C4-2B (cell line): Measurements from ENCODE around the gene FNDC11.

Experiments used
- H3K27ac ChIP-seq: fragments of 450-650 bp; 2 replicates; pipeline ENCODE4 v1.5.1; 2017
- ZFX ChIP-seq: fragments of 450-650 bp; IDR thresholded peaks from 2 replicates; pipeline ENCODE4 v1.6.1; 2017
- TF ChIP-seq, protein P1 (sequence below): fragments of 450-650 bp; conservative IDR thresholded peaks from 2 replicates; pipeline ENCODE4 v1.5.1; 2017; ENCODE audit warnings: mild to moderate bottlenecking

Gene FNDC11

DNA sequence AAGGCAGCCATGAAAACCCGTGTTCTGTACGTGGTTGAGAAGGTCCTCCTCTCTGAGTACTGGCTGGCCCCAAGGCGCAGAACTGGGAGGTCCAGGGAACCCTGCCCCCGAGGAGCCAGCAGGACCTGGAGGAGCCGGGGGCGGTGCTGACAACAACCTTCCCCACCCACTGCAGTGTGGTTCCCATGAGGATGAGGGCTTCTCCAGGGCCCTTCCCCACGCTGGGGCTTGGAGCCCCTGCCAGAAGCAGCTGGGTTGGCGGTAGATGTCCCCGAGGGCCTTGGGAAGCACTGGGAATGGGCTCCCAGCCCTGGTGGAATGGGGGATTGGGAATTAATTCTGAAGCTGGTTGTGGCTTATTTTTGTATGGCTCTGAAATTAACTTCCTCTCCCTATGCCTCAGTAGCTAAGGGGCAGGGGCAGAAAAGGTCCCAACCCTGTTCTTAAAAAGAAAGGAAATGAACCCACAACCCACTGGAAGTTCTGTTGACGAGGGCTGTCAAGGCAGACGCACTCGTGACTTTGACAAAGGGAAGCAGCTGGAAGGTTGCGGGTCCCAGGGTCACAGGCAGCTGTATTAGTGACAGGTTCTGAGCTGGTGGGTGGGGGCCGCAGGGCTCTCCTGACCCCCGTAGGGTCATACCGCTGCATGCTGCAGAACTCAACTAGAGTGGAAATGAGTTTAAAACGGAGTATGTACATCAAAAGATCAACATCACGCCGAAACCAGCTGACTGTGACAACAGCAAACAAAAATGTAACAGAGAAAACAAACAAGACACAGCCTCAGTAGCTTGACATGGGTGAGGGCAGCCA, 34.0 kb downstream of the FNDC11 start:
- TF ChIP-seq, protein P1, sequence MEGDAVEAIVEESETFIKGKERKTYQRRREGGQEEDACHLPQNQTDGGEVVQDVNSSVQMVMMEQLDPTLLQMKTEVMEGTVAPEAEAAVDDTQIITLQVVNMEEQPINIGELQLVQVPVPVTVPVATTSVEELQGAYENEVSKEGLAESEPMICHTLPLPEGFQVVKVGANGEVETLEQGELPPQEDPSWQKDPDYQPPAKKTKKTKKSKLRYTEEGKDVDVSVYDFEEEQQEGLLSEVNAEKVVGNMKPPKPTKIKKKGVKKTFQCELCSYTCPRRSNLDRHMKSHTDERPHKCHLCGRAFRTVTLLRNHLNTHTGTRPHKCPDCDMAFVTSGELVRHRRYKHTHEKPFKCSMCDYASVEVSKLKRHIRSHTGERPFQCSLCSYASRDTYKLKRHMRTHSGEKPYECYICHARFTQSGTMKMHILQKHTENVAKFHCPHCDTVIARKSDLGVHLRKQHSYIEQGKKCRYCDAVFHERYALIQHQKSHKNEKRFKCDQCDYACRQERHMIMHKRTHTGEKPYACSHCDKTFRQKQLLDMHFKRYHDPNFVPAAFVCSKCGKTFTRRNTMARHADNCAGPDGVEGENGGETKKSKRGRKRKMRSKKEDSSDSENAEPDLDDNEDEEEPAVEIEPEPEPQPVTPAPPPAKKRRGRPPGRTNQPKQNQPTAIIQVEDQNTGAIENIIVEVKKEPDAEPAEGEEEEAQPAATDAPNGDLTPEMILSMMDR: no peak
- no peak for TF ChIP-seq ZFX
- peak overlapping the region; percentile 95 for H3K27ac ChIP-seq

DNA sequence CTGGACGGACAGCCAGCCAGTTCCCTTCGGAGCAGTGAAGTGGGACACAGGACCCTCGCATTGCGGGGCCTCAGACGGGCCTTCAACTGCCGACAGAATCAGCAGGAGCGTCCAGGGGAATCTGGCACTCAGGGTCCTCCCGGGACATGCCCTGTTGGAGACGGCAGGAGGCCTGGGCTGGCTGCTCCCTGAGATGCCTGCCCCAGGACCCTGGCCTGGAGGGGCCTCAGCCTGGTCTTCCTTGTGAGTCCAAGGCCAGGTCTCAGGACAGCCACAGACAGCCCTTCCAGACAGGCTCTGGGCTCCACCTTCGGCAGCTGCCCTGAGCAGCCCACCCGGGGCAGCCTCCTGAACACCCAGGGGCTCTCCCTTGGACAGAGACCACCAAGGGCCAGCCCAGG, 34.7 kb downstream of the FNDC11 start:
- TF ChIP-seq ZFX: no peak
- TF ChIP-seq, protein P1: no peak
- peak overlapping the region; percentile 95 for H3K27ac ChIP-seq

DNA sequence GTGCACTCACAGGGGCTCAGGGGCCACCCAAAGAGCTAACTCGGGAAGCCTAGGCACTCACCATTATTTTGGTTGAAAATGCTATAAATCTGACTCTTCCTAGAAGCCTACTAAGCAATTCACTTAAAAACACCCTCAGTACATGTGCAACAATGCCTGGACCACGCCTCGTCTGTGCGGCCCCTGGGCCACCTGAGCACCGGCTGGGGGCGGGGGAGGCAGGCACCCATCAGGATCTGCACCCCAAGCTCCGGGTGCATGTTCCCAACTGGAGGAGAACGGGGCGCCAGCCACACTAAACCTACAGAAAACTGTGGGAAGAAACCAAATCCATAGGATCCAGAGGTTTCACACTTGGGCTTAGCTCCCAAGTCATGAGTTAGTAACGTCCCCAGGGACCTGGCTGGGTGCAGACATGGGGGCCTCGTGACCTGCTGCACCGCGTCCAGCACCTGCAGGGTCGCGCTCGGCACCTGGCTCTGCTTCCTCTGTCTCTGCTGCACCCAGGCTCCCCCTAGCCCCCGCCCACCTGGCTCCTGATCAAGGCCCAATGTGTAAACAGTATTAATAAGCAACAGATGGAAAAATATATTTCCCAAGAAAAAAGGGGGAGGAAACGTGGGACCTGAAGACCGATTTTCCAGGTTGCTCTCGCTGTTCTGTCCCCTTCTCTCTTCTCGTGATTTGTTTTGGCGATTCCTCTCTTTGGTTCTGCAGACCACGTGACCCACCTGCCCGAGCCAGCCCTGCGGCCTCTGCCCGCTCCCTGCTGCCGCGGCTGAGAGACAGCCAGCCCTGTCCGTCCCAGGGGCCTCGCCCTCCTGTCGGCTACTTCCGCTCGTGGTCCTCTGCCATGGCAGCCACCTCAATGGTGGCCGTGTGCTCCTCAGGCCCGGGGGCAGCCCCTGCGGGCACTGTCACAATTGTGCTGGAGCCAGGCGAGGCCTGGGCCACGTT, 35.6 kb downstream of the FNDC11 start:
- TF ChIP-seq, protein P1: no peak
- no peak for TF ChIP-seq ZFX
- H3K27ac ChIP-seq: peak overlapping the region; percentile 95

DNA sequence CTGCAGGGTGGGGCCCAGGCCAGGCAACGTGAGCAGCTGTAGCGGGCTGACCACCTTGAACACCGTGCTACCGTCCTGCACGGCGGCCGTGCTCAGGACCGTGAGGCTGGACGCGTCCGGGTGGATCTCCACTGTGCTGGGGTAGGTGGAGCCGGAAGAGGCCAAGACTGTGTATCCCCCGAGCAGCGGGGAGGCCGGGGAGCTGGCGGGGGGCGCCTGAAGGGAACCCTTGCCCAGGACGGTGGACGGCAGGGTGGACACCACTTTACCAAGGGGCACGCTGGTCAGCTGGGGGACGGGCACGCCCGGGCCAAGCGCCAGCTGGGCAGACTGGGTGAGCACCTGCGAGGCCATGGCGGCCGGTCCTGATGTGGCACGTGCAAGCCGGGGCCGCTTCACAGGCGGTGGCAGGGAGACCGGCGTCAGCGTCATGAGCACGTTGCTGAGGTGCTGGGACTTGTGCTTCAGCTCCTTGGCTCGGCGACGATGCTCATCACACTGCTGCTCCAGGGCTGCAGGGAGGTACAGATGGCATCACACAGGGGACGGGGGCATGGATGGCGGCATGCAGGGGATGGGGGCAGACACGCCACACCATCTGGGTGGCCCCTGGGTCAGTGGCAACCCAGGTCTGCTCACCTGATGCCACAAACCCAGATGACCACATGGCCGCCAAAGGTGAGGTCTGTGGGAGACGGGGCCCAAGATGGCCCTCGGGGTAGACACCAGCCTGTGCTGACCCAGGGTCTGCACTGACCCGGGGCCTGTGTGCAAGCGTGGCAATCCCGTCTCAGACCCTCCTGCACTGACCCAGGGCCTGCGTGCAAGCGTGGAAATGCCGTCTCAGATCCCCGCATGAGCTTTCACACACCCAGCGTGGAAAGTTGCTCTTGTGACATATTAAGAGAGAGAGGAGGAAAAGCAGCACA, 36.5 kb downstream of the FNDC11 start:
- peak overlapping the region; percentile 95 for H3K27ac ChIP-seq
- TF ChIP-seq, protein P1: no peak
- TF ChIP-seq ZFX: peak; percentile 70; the same call in 1 of the 2 replicates

DNA sequence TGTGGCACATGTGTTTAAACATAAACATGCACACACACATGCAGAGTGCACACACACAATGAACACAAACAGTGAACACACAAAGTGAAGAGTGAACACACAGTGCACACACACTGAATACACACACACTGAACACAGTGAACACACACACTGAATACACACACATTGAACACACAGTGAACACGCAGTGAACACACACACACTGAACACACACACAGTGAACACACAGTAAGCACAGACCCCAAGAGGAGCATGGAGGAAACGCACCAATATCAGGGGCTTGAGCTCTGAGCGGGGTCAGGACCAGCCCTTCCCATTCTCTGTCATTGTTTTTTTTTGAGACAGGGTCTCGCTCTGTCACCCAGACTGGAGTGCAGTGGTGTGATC, 37.2 kb downstream of the FNDC11 start:
- no peak for TF ChIP-seq ZFX
- TF ChIP-seq, protein P1: no peak
- peak overlapping the region; percentile 95 for H3K27ac ChIP-seq

DNA sequence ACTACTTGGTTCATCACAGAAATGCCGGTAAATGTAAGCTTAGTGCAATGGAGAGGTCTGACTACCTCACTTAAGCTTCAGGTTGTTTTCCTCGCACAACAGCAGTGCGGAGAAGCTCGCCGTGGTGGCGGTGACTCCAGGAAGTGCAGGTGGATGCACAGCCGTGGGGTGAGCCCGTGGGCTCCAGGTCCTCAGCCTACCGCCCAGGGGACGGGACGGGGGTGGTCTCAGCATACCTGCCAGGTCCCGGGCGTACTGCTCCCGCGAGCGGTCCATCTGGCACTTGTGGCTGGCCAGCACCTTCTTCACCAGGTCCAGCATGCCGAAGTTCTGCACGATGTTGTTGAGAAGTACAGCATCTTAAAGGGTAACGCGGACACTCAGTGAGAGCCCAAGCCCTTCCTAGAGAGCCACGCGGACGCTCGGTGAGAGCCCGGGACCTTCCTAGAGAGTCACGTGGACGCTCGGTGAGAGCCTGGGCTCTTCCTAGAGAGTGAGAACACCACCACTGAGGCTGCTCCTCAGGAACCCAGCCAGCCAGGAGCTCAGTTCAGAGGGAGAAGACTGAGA, 37.9 kb downstream of the FNDC11 start:
- TF ChIP-seq ZFX: no peak
- TF ChIP-seq, protein P1: no peak
- H3K27ac ChIP-seq: no peak overlapping the region
